Gastrocnemius medialis (tissue), 4 donors: ENCODE results near the gene ELFN2. TPM values are rescaled to one million over a fixed set of nuclear protein-coding genes. Genes with fewer than 3 reads are reported as not detected.

ENCODE experiments used
- ATAC-seq, 2 donors: fragments of 150-250 bp; one replicate each; pipeline ENCODE4 v1.9.1; 2016
- DNase-seq, 2 donors: peaks; one replicate each; pipeline ENCODE4 v3.0.0-alpha.2; 2019
- H3K27ac ChIP-seq, 4 donors: fragments of 200-600 bp; sonication (generic); 1 replicate in 1 of 4; 2 replicates in 3 of 4; pipeline ENCODE4 v1.5.1; 2016 to 2018; ENCODE audit warnings: mild to moderate bottlenecking in 2 of 4, moderate library complexity in 1 of 4
- H3K27me3 ChIP-seq, 3 donors: fragments of 200-600 bp; sonication (generic) in 2 of 3; 1 replicate in 1 of 3; 2 replicates in 2 of 3; pipeline versions ENCODE4 v1.5.1 to v1.6.0; 2016 to 2019; ENCODE audit warnings: mild to moderate bottlenecking in 1 of 3, moderate library complexity in 1 of 3
- H3K36me3 ChIP-seq, 2 donors: fragments of 200-600 bp; sonication (generic) in 1 of 2; one replicate each; pipeline ENCODE4 v1.5.1; 2017 to 2018
- H3K4me1 ChIP-seq, 2 donors: fragments of 200-600 bp; sonication (generic) in 1 of 2; one replicate each; pipeline ENCODE4 v1.5.1; 2016 to 2017; ENCODE audit warnings: mild to moderate bottlenecking in 2 of 2
- H3K4me3 ChIP-seq, 4 donors: fragments of 200-600 bp; sonication (generic) in 3 of 4; 1 replicate in 1 of 4; 2 replicates in 3 of 4; pipeline ENCODE4 v1.5.1; 2016 to 2019; ENCODE audit warnings: mild to moderate bottlenecking in 2 of 4
- H3K9me3 ChIP-seq, 3 donors: fragments of 200-600 bp; sonication (generic) in 2 of 3; 1 replicate in 1 of 3; 2 replicates in 2 of 3; pipeline ENCODE4 v1.5.1; 2016 to 2019
- POLR2A ChIP-seq, 2 donors: fragments of 450-650 bp; IDR thresholded peaks; one replicate each; pipeline ENCODE4 v1.6.1; 2017; ENCODE audit warnings: antibody characterized with exemption in 2 of 2, mild to moderate bottlenecking in 2 of 2, moderate library complexity in 2 of 2
- in situ Hi-C, 4 donors: fragments of 200-750 bp; cut with MboI; loops; one replicate each; pipeline versions ENCODE4 v1.15.0 to v1.8.0; 2017; ENCODE audit warnings: low sequenced_read_pairs in 4 of 4
- intact Hi-C: fragments of 100-400 bp; cut with DNase I; formaldehyde crosslinking; loops from one replicate; pipeline ENCODE4 v1.15.1; 2023; ENCODE audit warnings: low total_unique reads
- total RNA-seq, 4 donors: library from RNA; depleted of rRNA; stranded (reverse); fragments of >200 nt; gene quantifications; one replicate each; pipeline versions ENCODE4 v1.1.0 to v1.2.3, GENCODE V29; 2016
- TF ChIP-seq, protein P1 (sequence below), 5 experiments: fragments of 450-650 bp in 3 of 5; fragments of 200-600 bp in 2 of 5; sonication (generic) in 2 of 5; IDR thresholded peaks in 4 of 5; conservative IDR thresholded peaks in 1 of 5; 1 replicate in 4 of 5; 2 replicates in 1 of 5; pipeline ENCODE4 v1.5.1; 2016 to 2019; ENCODE audit warnings: antibody characterized with exemption in 5 of 5, mild to moderate bottlenecking in 3 of 5, moderate library complexity in 3 of 5

ELFN2 gene
- total RNA-seq, 4 donors from 2014 or later = 0.02 to 0.03 TPM; not detected in 2

- Histone ChIP-seq H3K4me3 (no peak overlapping the region), H3K9me3 (no peaks in the 10 kb centered on the region)
Observed at GRCh38 chr22:37455896-37456295, 28.6 kb upstream of the ELFN2 start.

GRCh38 chr22:37454857-37455686, 27.8 kb upstream of the ELFN2 start:
- H3K4me1 ChIP-seq = no peaks in the 10 kb centered on the region
- H3K9me3 ChIP-seq = no peaks in the 10 kb centered on the region
- no peak overlapping the region for H3K27ac ChIP-seq
- intact Hi-C loops (no loop called here), in situ Hi-C loops (loop anchor here in 1 of 4 donors (10.0 kb wide), 1 partner anchor 130 kb away; no protein-coding TSS in a partner anchor)
- H3K36me3 ChIP-seq = no peaks in the 10 kb centered on the region
- H3K4me3 ChIP-seq = no peak overlapping the region
- DNase-seq (no peak), ATAC-seq (no peak)
- peaks cover 0 to 50% (median 28%) of the 10 kb centered on the region in 3 donors for H3K27me3 ChIP-seq
- TF ChIP-seq, protein P1, sequence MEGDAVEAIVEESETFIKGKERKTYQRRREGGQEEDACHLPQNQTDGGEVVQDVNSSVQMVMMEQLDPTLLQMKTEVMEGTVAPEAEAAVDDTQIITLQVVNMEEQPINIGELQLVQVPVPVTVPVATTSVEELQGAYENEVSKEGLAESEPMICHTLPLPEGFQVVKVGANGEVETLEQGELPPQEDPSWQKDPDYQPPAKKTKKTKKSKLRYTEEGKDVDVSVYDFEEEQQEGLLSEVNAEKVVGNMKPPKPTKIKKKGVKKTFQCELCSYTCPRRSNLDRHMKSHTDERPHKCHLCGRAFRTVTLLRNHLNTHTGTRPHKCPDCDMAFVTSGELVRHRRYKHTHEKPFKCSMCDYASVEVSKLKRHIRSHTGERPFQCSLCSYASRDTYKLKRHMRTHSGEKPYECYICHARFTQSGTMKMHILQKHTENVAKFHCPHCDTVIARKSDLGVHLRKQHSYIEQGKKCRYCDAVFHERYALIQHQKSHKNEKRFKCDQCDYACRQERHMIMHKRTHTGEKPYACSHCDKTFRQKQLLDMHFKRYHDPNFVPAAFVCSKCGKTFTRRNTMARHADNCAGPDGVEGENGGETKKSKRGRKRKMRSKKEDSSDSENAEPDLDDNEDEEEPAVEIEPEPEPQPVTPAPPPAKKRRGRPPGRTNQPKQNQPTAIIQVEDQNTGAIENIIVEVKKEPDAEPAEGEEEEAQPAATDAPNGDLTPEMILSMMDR (IDR thresholded peaks at IDR 0.05 in 4 of 5, conservative IDR thresholded peaks at IDR 0.05 in 1 of 5) = no peak
- no peak for TF ChIP-seq POLR2A (IDR thresholded peaks at IDR 0.05)

More at GRCh38 chr22:37455896-37456295, 28.6 kb upstream of the ELFN2 start:
- H3K27ac ChIP-seq = no peak overlapping the region
- DNase-seq (no peak), ATAC-seq (no peak)
- H3K36me3 ChIP-seq = no peaks in the 10 kb centered on the region
- peaks cover 0 to 47% (median 23%) of the 10 kb centered on the region in 3 donors for H3K27me3 ChIP-seq
- in situ Hi-C loops (loop anchor here in 1 of 4 donors (10.0 kb wide), 1 partner anchor 131 kb away; no protein-coding TSS in a partner anchor), intact Hi-C loops (loop anchor here (2.0 kb wide), 1 partner anchor 139 kb away; no protein-coding TSS in a partner anchor)
- no peaks in the 10 kb centered on the region for H3K4me1 ChIP-seq
- no peak for TF ChIP-seq POLR2A (IDR thresholded peaks at IDR 0.05)
- TF ChIP-seq, protein P1 (IDR thresholded peaks at IDR 0.05 in 4 of 5, conservative IDR thresholded peaks at IDR 0.05 in 1 of 5) = no peak

GRCh38 chr22:37453696-37454095, 26.4 kb upstream of the ELFN2 start:
- in situ Hi-C loops = loop anchor here in 1 of 4 donors (10.0 kb wide), 1 partner anchor 129 kb away; no protein-coding TSS in a partner anchor
- no peaks in the 10 kb centered on the region for H3K9me3 ChIP-seq
- H3K27me3 ChIP-seq = peaks cover 3 to 42% (median 34%) of the 10 kb centered on the region in 3 donors
- no peaks in the 10 kb centered on the region for H3K4me1 ChIP-seq
- no peak overlapping the region for H3K27ac ChIP-seq
- no peak overlapping the region for H3K4me3 ChIP-seq
- TF ChIP-seq, protein P1 (IDR thresholded peaks at IDR 0.05 in 4 of 5, conservative IDR thresholded peaks at IDR 0.05 in 1 of 5) = no peak
- TF ChIP-seq POLR2A (IDR thresholded peaks at IDR 0.05) = no peak
- H3K36me3 ChIP-seq = no peaks in the 10 kb centered on the region
- ATAC-seq (no peak), DNase-seq (no peak)
- intact Hi-C loops = no loop called here

GRCh38 chr22:37451218-37451617, 23.9 kb upstream of the ELFN2 start:
- H3K4me3 ChIP-seq = no peak overlapping the region
- no peak overlapping the region for H3K27ac ChIP-seq
- intact Hi-C loops = no loop called here
- no peak for TF ChIP-seq POLR2A (IDR thresholded peaks at IDR 0.05)
- TF ChIP-seq, protein P1 (IDR thresholded peaks at IDR 0.05 in 4 of 5, conservative IDR thresholded peaks at IDR 0.05 in 1 of 5) = no peak
- no peaks in the 10 kb centered on the region for H3K36me3 ChIP-seq
- DNase-seq (no peak), ATAC-seq (no peak)
- H3K9me3 ChIP-seq = no peaks in the 10 kb centered on the region
- no peaks in the 10 kb centered on the region for H3K4me1 ChIP-seq
- in situ Hi-C loops = loop anchor here in 1 of 4 donors (10.0 kb wide), 1 partner anchor 126 kb away; no protein-coding TSS in a partner anchor
- peaks cover 5 to 38% (median 23%) of the 10 kb centered on the region in 3 donors for H3K27me3 ChIP-seq
